K562 (cell line): Measurements from ENCODE around the gene ABHD8. TPM values are rescaled to one million over a fixed set of nuclear protein-coding genes. Genes with fewer than 3 reads are reported as not detected.

Source experiments
- ARID4B ChIP-seq: sonication (generic); formaldehyde crosslinking; IDR thresholded peaks from 2 replicates; pipeline ENCODE4 v1.8.0; 2022; ENCODE audit warnings: mild to moderate bottlenecking, missing genetic modification reagents
- ELK3 ChIP-seq: fragments of 450-650 bp; formaldehyde crosslinking; IDR thresholded peaks from 2 replicates; pipeline ENCODE4 v1.4.0; 2020; ENCODE audit warnings: mild to moderate bottlenecking
- NELFE ChIP-seq: IDR thresholded peaks from 2 replicates; pipeline ENCODE4 v1.6.1; 2011; ENCODE audit warnings: mild to moderate bottlenecking; ENCODE audit not compliant: insufficient read depth, insufficient read length
- NFIC ChIP-seq: fragments of 450-650 bp; IDR thresholded peaks from 2 replicates; pipeline ENCODE4 v1.6.1; 2017; ENCODE audit warnings: mild to moderate bottlenecking, inconsistent platforms
- SREBF1 ChIP-seq: fragments of 150-350 bp; IDR thresholded peaks from 2 replicates; pipeline ENCODE4 v1.6.1; 2014; ENCODE audit warnings: antibody characterized with exemption, low read depth, low read length, borderline replicate concordance
- TARDBP ChIP-seq: fragments of 450-650 bp; IDR thresholded peaks from 2 replicates; pipeline ENCODE4 v1.6.1; 2016
- THAP12 ChIP-seq: fragments of 250-450 bp; sonication (Bioruptor Pico); IDR thresholded peaks from 2 replicates; pipeline ENCODE4 v1.9.0; 2021; ENCODE audit warnings: mild to moderate bottlenecking, inconsistent platforms
- ZNF23 ChIP-seq: fragments of 250-450 bp; sonication (Bioruptor Pico); IDR thresholded peaks from 2 replicates; pipeline ENCODE4 v1.4.0; 2020; ENCODE audit warnings: mild to moderate bottlenecking
- ZNF280A ChIP-seq: fragments of 450-650 bp; IDR thresholded peaks from 2 replicates; pipeline ENCODE4 v1.6.1; 2018; ENCODE audit warnings: mild to moderate bottlenecking, low read depth; ENCODE audit not compliant: partially characterized antibody
- ZNF609 ChIP-seq: sonication (generic); formaldehyde crosslinking; IDR thresholded peaks from 2 replicates; pipeline ENCODE4 v1.8.1; 2023; ENCODE audit warnings: missing genetic modification reagents, mild to moderate bottlenecking, borderline replicate concordance
- ZNF707 ChIP-seq: fragments of 250-450 bp; sonication (Bioruptor Pico); conservative IDR thresholded peaks from 2 replicates; pipeline ENCODE4 v1.8.0; 2022; ENCODE audit warnings: inconsistent platforms, mild to moderate bottlenecking, moderate library complexity
- polyA plus RNA-seq, 8 experiments: library from polyadenylated mRNA; depleted of rRNA in 4 of 8; stranded (reverse) in 5 of 8; unstranded in 3 of 8; fragments of >200 nt; fragmentation: Nextera tagmentation in 2 of 8; fragmentation: Illumina TruSeq in 1 of 8; extraction: Ambion mirVana in 2 of 8; extraction: Trizol in 1 of 8; gene quantifications; 2 replicates each; pipeline versions ENCODE4 v1.2.1 to v1.2.3, GENCODE V29; 2011 to 2014; ENCODE audit warnings: inconsistent platforms in 1 of 8, missing spikeins in 1 of 8
- total RNA-seq, 7 experiments: library from RNA; depleted of rRNA in 6 of 7; stranded (reverse); fragments of >200 nt in 6 of 7; fragmentation: Illumina TruSeq in 2 of 7; extraction: Trizol in 2 of 7; gene quantifications; 2 replicates each; pipeline versions ENCODE4 v1.2.1 to v1.2.3, GENCODE V29; 2011 to 2021; ENCODE audit warnings: low replicate concordance in 1 of 7

ABHD8 gene
- total and polyA plus RNA-seq, 9 of the 15 experiments (the other 6 are each of a cell fraction or from before 2014, with no cell fraction given): 0.04 to 6.6 (median 2.0) TPM; not detected in 1

GRCh38 chr19:17266975-17267788 lies 36.0 kb downstream of the ABHD8 start, which contains the start of gene BABAM1 (continued):
- TF ChIP-seq ARID4B (CRISPR knock-in tag) (no peak), SREBF1 (no peak), THAP12 (CRISPR knock-in tag) (0 out of 2 replicates have a peak, but pooled peaks have one; percentile 53), ZNF23 (CRISPR knock-in tag) (no peak), ZNF707 (CRISPR knock-in tag) (no peak), ZNF609 (no peak), NELFE (no peak), ZNF280A (no peak), TARDBP (no peak), NFIC (no peak), ELK3 (CRISPR knock-in tag) (no peak)
